HG03064 (cell line): ENCODE results near the gene TAB3.

Experiments used
- ATAC-seq: cut with Tn5 transposase; IDR thresholded peaks from one replicate; pipeline ENCODE4 v1.9.1; 2021; ENCODE audit warnings: low read depth; ENCODE audit not compliant: unreplicated experiment

TAB3 gene

GRCh38 chrX:30887288-30887687 lies 1.8 kb downstream of the TAB3 start:
- ATAC-seq: no peak

GRCh38 chrX:30885136-30885535 lies 3.9 kb downstream of the TAB3 start:
- no peak for ATAC-seq

- no peak for ATAC-seq
These were observed 5.9 kb downstream of the TAB3 start for GRCh38 chrX:30883138-30883537.

- no peak for ATAC-seq
These were observed 7.3 kb downstream of the TAB3 start for GRCh38 chrX:30881797-30882196.

GRCh38 chrX:30881390-30881789 lies 7.7 kb downstream of the TAB3 start:
- no peak for ATAC-seq

GRCh38 chrX:30880058-30880457 lies 9.0 kb downstream of the TAB3 start:
- no peak for ATAC-seq

- no peak for ATAC-seq
These were observed 12.7 kb downstream of the TAB3 start for GRCh38 chrX:30876367-30876766.

- no peak for ATAC-seq
These were observed 13.1 kb downstream of the TAB3 start for GRCh38 chrX:30875957-30876356.

GRCh38 chrX:30874851-30875250 lies 14.2 kb downstream of the TAB3 start:
- no peak for ATAC-seq

GRCh38 chrX:30870572-30870971 lies 18.5 kb downstream of the TAB3 start:
- ATAC-seq: no peak

GRCh38 chrX:30865612-30866011 lies 23.4 kb downstream of the TAB3 start:
- no peak for ATAC-seq

- no peak for ATAC-seq
These were observed 24.0 kb downstream of the TAB3 start for GRCh38 chrX:30865015-30865414.

GRCh38 chrX:30864383-30864785 lies 24.7 kb downstream of the TAB3 start:
- no peak for ATAC-seq

GRCh38 chrX:30863974-30864373 lies 25.1 kb downstream of the TAB3 start:
- ATAC-seq: no peak

- ATAC-seq: no peak
These were observed 31.0 kb downstream of the TAB3 start for GRCh38 chrX:30858098-30858497.

- no peak for ATAC-seq
These were observed 37.6 kb downstream of the TAB3 start for GRCh38 chrX:30851449-30851848.

GRCh38 chrX:30835373-30835772 lies 53.7 kb downstream of the TAB3 start:
- ATAC-seq: no peak

GRCh38 chrX:30833896-30834295 lies 55.2 kb downstream of the TAB3 start:
- ATAC-seq: no peak

- ATAC-seq: no peak
These were observed 58.0 kb downstream of the TAB3 start for GRCh38 chrX:30831082-30831481.

- ATAC-seq: no peak
These were observed 58.6 kb downstream of the TAB3 start for GRCh38 chrX:30830326-30830943.

- ATAC-seq: no peak
These were observed 64.8 kb downstream of the TAB3 start for GRCh38 chrX:30824275-30824674.

GRCh38 chrX:30822764-30823163 lies 66.3 kb downstream of the TAB3 start:
- ATAC-seq: no peak

- ATAC-seq: peak; percentile 82
These were observed 66.9 kb downstream of the TAB3 start for GRCh38 chrX:30822068-30822681.
